ENCODE measurements around the gene CDC37.

CDC37 gene

GRCh38 chr19:10403137-10404021 is at the start of gene CDC37:
CDC37 (minus strand) TSS chr19:10403542; CDS start chr19:10403479, 63 bp downstream.
- DNase-seq (ENCODE audit: low read depth), result peak; percentile 97

- DNase-seq (ENCODE audit: low read depth), result no peak
Observed at GRCh38 chr19:10450853-10451609, 47.7 kb upstream of the CDC37 start.

- no peak for DNase-seq (ENCODE audit: low read depth)
Observed at GRCh38 chr19:10450191-10450852, 47.0 kb upstream of the CDC37 start.

- no peak for DNase-seq (ENCODE audit: low read depth)
Observed at GRCh38 chr19:10449037-10449436, 45.7 kb upstream of the CDC37 start.

- no peak for DNase-seq (ENCODE audit: low read depth)
Observed at GRCh38 chr19:10442698-10443097, 39.4 kb upstream of the CDC37 start.

- no peak for DNase-seq (ENCODE audit: low read depth)
Observed at GRCh38 chr19:10439588-10439987, 36.2 kb upstream of the CDC37 start.

- DNase-seq (ENCODE audit: low read depth), result no peak
Observed at GRCh38 chr19:10433131-10433536, 29.8 kb upstream of the CDC37 start.

- no peak for DNase-seq (ENCODE audit: low read depth)
Observed at GRCh38 chr19:10432736-10433130, 29.4 kb upstream of the CDC37 start.

- DNase-seq (ENCODE audit: low read depth), result no peak
Observed at GRCh38 chr19:10431943-10432735, 28.8 kb upstream of the CDC37 start.

- no peak for DNase-seq (ENCODE audit: low read depth)
Observed at GRCh38 chr19:10431254-10431942, 28.1 kb upstream of the CDC37 start.

GRCh38 chr19:10430505-10431253 is 27.3 kb upstream of the CDC37 start:
- DNase-seq (ENCODE audit: low read depth), result no peak

GRCh38 chr19:10428996-10429381 is 25.6 kb upstream of the CDC37 start:
- no peak for DNase-seq (ENCODE audit: low read depth)

GRCh38 chr19:10427169-10427568 is 23.8 kb upstream of the CDC37 start:
- no peak for DNase-seq (ENCODE audit: low read depth)

- no peak for DNase-seq (ENCODE audit: low read depth)
Observed at GRCh38 chr19:10424011-10424637, 20.8 kb upstream of the CDC37 start.

- DNase-seq (ENCODE audit: low read depth), result no peak
Observed at GRCh38 chr19:10422846-10423245, 19.5 kb upstream of the CDC37 start.

GRCh38 chr19:10422046-10422461 is 18.7 kb upstream of the CDC37 start:
- DNase-seq (ENCODE audit: low read depth), result no peak

- DNase-seq (ENCODE audit: low read depth), result no peak
Observed at GRCh38 chr19:10421240-10422045, 18.1 kb upstream of the CDC37 start.

- DNase-seq (ENCODE audit: low read depth), result no peak
Observed at GRCh38 chr19:10420444-10421239, 17.3 kb upstream of the CDC37 start, which contains the start of gene PDE4A. PDE4A (plus strand) TSS chr19:10420538; CDS start chr19:10420765, 227 bp downstream.

Measured in activated gamma-delta T cell treated with anti-CD3 and anti-CD28 coated beads, Interleukin-2, amount 50 U/mL, for 16 hours (primary cell).